Stimulated activated memory B cell treated with anti-CD40 and anti-IgM and Interleukin-4, amounts not matched to agents 10 μg/mL and 1 μg/mL and 100 μg/mL, for 72 hours (primary cell): ENCODE data around the gene MTCL3.

Experiments
- ATAC-seq: fragments of 150-1000 bp; cut with Tn5 transposase; 2 replicates; pipeline ENCODE4 v1.10.0; 2021
- H3K27ac Mint-ChIP-seq: one replicate; pipeline ENCODE4 v1.8.0; 2022; ENCODE audit warnings: mild to moderate bottlenecking, mixed read lengths
- H3K27me3 Mint-ChIP-seq: one replicate; pipeline ENCODE4 v1.8.0; 2022; ENCODE audit warnings: mixed read lengths
- H3K36me3 Mint-ChIP-seq: one replicate; pipeline ENCODE4 v1.8.0; 2022; ENCODE audit warnings: mixed read lengths
- H3K4me1 Mint-ChIP-seq: one replicate; pipeline ENCODE4 v1.8.0; 2022; ENCODE audit warnings: mixed read lengths
- H3K4me3 Mint-ChIP-seq: one replicate; pipeline ENCODE4 v1.8.0; 2022; ENCODE audit warnings: mild to moderate bottlenecking, moderate library complexity, mixed read lengths
- H3K9me3 Mint-ChIP-seq: one replicate; pipeline ENCODE4 v1.8.0; 2022; ENCODE audit warnings: mixed read lengths

MTCL3 gene

GRCh38 chr6:127520066-127520465 lies 931 bp upstream of the MTCL3 start:
- Mint-ChIP-seq H3K36me3 (no peaks in the 10 kb centered on the region), H3K9me3 (no peaks in the 10 kb centered on the region), H3K27me3 (peaks cover 48% of the 10 kb centered on the region), H3K27ac (no peak overlapping the region), H3K4me3 (no peak overlapping the region), H3K4me1 (peaks cover 20% of the 10 kb centered on the region)
- no peak for ATAC-seq

GRCh38 chr6:127519469-127519785 lies 292 bp upstream of the MTCL3 start:
- no peak for ATAC-seq
- H3K4me3 Mint-ChIP-seq = no peak overlapping the region
- H3K36me3 Mint-ChIP-seq = no peaks in the 10 kb centered on the region
- no peaks in the 10 kb centered on the region for H3K9me3 Mint-ChIP-seq
- peaks cover 42% of the 10 kb centered on the region for H3K27me3 Mint-ChIP-seq
- no peak overlapping the region for H3K27ac Mint-ChIP-seq
- peaks cover 27% of the 10 kb centered on the region for H3K4me1 Mint-ChIP-seq

GRCh38 chr6:127518191-127518709 lies 885 bp downstream of the MTCL3 start:
- peaks cover 32% of the 10 kb centered on the region for H3K27me3 Mint-ChIP-seq
- H3K27ac Mint-ChIP-seq = no peak overlapping the region
- H3K36me3 Mint-ChIP-seq = no peaks in the 10 kb centered on the region
- H3K4me3 Mint-ChIP-seq = peak overlapping the region; percentile 36
- no peaks in the 10 kb centered on the region for H3K9me3 Mint-ChIP-seq
- H3K4me1 Mint-ChIP-seq = peaks cover 27% of the 10 kb centered on the region
- ATAC-seq = no peak

GRCh38 chr6:127517693-127518092 lies 1.4 kb downstream of the MTCL3 start:
- Mint-ChIP-seq H3K27me3 (peaks cover 32% of the 10 kb centered on the region), H3K36me3 (no peaks in the 10 kb centered on the region), H3K27ac (no peak overlapping the region), H3K9me3 (no peaks in the 10 kb centered on the region), H3K4me1 (peaks cover 27% of the 10 kb centered on the region), H3K4me3 (no peak overlapping the region)
- ATAC-seq = no peak

GRCh38 chr6:127516662-127517273 lies 2.4 kb downstream of the MTCL3 start:
- no peaks in the 10 kb centered on the region for H3K36me3 Mint-ChIP-seq
- peak; percentile 71 for ATAC-seq
- H3K27ac Mint-ChIP-seq = peak overlapping the region; percentile 61
- peaks cover 27% of the 10 kb centered on the region for H3K4me1 Mint-ChIP-seq
- peak overlapping the region; percentile 90 for H3K4me3 Mint-ChIP-seq
- no peaks in the 10 kb centered on the region for H3K9me3 Mint-ChIP-seq
- peaks cover 24% of the 10 kb centered on the region for H3K27me3 Mint-ChIP-seq

GRCh38 chr6:127515794-127516661 lies 3.1 kb downstream of the MTCL3 start:
- Mint-ChIP-seq H3K9me3 (no peaks in the 10 kb centered on the region), H3K27ac (peak overlapping the region; percentile 61), H3K36me3 (no peaks in the 10 kb centered on the region), H3K4me1 (peaks cover 27% of the 10 kb centered on the region), H3K27me3 (peaks cover 17% of the 10 kb centered on the region), H3K4me3 (peak overlapping the region; percentile 90)
- ATAC-seq = peak; percentile 89

GRCh38 chr6:127515234-127515793 lies 3.8 kb downstream of the MTCL3 start:
- Mint-ChIP-seq H3K4me1 (peaks cover 27% of the 10 kb centered on the region), H3K27me3 (peaks cover 16% of the 10 kb centered on the region), H3K27ac (no peak overlapping the region), H3K36me3 (no peaks in the 10 kb centered on the region), H3K4me3 (peak overlapping the region; percentile 90), H3K9me3 (no peaks in the 10 kb centered on the region)
- ATAC-seq = peak; percentile 25

- Mint-ChIP-seq H3K27me3 (peaks cover 15% of the 10 kb centered on the region), H3K36me3 (peaks cover 4% of the 10 kb centered on the region), H3K4me1 (peaks cover 27% of the 10 kb centered on the region), H3K4me3 (peak overlapping the region; percentile 90), H3K27ac (no peak overlapping the region), H3K9me3 (peaks cover 3% of the 10 kb centered on the region)
- no peak for ATAC-seq
Observed at GRCh38 chr6:127514773-127515227, 4.3 kb downstream of the MTCL3 start.

GRCh38 chr6:127514179-127514772 lies 4.9 kb downstream of the MTCL3 start:
- peaks cover 10% of the 10 kb centered on the region for H3K27me3 Mint-ChIP-seq
- ATAC-seq = no peak
- peaks cover 27% of the 10 kb centered on the region for H3K4me1 Mint-ChIP-seq
- H3K4me3 Mint-ChIP-seq = no peak overlapping the region
- peaks cover 3% of the 10 kb centered on the region for H3K9me3 Mint-ChIP-seq
- no peak overlapping the region for H3K27ac Mint-ChIP-seq
- peaks cover 9% of the 10 kb centered on the region for H3K36me3 Mint-ChIP-seq

GRCh38 chr6:127513425-127513824 lies 5.7 kb downstream of the MTCL3 start:
- Mint-ChIP-seq H3K9me3 (peaks cover 3% of the 10 kb centered on the region), H3K4me3 (no peak overlapping the region), H3K27me3 (peaks cover 1% of the 10 kb centered on the region), H3K36me3 (peaks cover 9% of the 10 kb centered on the region), H3K4me1 (peaks cover 23% of the 10 kb centered on the region), H3K27ac (no peak overlapping the region)
- no peak for ATAC-seq

- H3K9me3 Mint-ChIP-seq = peaks cover 3% of the 10 kb centered on the region
- ATAC-seq = no peak
- H3K27ac Mint-ChIP-seq = no peak overlapping the region
- H3K36me3 Mint-ChIP-seq = peaks cover 9% of the 10 kb centered on the region
- no peak overlapping the region for H3K4me3 Mint-ChIP-seq
- H3K27me3 Mint-ChIP-seq = no peaks in the 10 kb centered on the region
- peaks cover 13% of the 10 kb centered on the region for H3K4me1 Mint-ChIP-seq
Observed at GRCh38 chr6:127510876-127511275, 8.3 kb downstream of the MTCL3 start.

GRCh38 chr6:127506894-127507293 lies 12.2 kb downstream of the MTCL3 start:
- H3K4me1 Mint-ChIP-seq = no peaks in the 10 kb centered on the region
- H3K36me3 Mint-ChIP-seq = peaks cover 14% of the 10 kb centered on the region
- no peaks in the 10 kb centered on the region for H3K27me3 Mint-ChIP-seq

GRCh38 chr6:127503022-127503421 lies 16.1 kb downstream of the MTCL3 start:
- H3K4me3 Mint-ChIP-seq = no peak overlapping the region
- ATAC-seq = no peak

More at GRCh38 chr6:127506894-127507293, 12.2 kb downstream of the MTCL3 start:
- no peak overlapping the region for H3K4me3 Mint-ChIP-seq
- H3K9me3 Mint-ChIP-seq = peaks cover 3% of the 10 kb centered on the region
- ATAC-seq = no peak
- no peak overlapping the region for H3K27ac Mint-ChIP-seq

GRCh38 chr6:127497410-127497809 lies 21.7 kb downstream of the MTCL3 start:
- Mint-ChIP-seq H3K27ac (no peak overlapping the region), H3K4me3 (no peak overlapping the region), H3K36me3 (no peaks in the 10 kb centered on the region), H3K27me3 (no peaks in the 10 kb centered on the region), H3K4me1 (no peaks in the 10 kb centered on the region), H3K9me3 (no peaks in the 10 kb centered on the region)
- ATAC-seq = no peak

More at GRCh38 chr6:127503022-127503421, 16.1 kb downstream of the MTCL3 start:
- Mint-ChIP-seq H3K9me3 (no peaks in the 10 kb centered on the region), H3K4me1 (no peaks in the 10 kb centered on the region), H3K27me3 (no peaks in the 10 kb centered on the region), H3K27ac (no peak overlapping the region), H3K36me3 (peaks cover 4% of the 10 kb centered on the region)

GRCh38 chr6:127496471-127496870 lies 22.7 kb downstream of the MTCL3 start:
- H3K36me3 Mint-ChIP-seq = no peaks in the 10 kb centered on the region

More at GRCh38 chr6:127496471-127496870, 22.7 kb downstream of the MTCL3 start:
- no peaks in the 10 kb centered on the region for H3K9me3 Mint-ChIP-seq
- ATAC-seq = no peak
- no peaks in the 10 kb centered on the region for H3K27me3 Mint-ChIP-seq
- H3K27ac Mint-ChIP-seq = no peak overlapping the region
- H3K4me3 Mint-ChIP-seq = no peak overlapping the region
- no peaks in the 10 kb centered on the region for H3K4me1 Mint-ChIP-seq
